GM18858 (cell line): Measurements from ENCODE around the gene SLC25A53.
"Not testable (repeated sequence)": the region's sequence is repeated elsewhere in the genome, so short reads cannot be mapped to it uniquely, and the experiment has no call there.

Experiments used
- ATAC-seq: cut with Tn5 transposase; IDR thresholded peaks from one replicate; pipeline ENCODE4 v1.9.1; 2021; ENCODE audit not compliant: unreplicated experiment

Gene SLC25A53

DNA sequence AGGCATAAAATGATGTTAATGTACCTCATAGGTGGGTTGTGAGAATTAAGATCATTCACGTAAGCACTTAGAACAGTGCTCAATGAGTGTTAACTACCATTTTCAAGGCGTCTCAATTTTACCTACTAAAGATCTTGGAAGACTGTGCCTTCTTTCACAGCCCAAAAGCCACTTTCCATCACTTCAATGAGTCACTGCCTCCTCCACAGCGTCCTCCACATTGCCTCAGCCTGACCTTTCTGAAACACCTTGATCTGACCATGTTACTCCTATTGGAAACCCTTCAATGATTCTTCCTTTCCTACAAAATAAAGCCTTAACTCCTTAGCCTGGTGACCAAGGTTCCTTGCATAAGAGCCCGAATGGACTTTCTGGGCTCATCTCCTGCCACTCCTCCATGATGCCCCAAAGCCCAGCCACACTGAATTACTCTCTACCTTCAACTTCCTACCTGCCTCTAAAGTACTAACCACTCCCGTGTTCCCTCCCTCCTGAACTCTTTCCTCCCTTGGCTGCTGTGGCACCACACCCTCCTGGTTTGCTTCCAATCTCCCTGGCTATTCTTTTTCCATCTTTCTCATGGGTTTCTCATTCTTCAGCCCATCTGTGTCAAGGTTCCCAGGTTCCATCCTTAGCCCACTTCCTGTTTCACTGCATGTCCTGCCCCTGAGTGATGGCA is 22.1 kb downstream of the SLC25A53 start:
- no peak for ATAC-seq

DNA sequence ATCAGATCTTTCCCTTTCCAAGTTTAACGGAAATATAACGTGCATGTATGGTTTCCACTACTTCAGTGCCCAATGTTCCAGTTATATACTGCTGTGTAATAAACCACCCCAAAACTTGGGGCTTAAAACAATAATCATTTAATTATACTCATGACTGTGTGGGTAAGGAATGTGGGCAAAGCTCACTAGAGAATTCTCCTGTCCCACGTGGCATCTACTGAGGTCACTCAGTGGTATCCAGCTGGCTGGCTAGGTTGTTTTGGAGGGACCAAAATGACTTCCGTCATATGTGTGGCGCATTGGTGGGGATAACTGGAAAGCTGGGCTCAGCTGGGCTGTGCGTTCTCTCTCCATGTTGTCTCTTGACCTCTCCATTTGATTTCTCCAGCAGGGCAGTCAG is 26.0 kb downstream of the SLC25A53 start:
- ATAC-seq, result no peak

DNA sequence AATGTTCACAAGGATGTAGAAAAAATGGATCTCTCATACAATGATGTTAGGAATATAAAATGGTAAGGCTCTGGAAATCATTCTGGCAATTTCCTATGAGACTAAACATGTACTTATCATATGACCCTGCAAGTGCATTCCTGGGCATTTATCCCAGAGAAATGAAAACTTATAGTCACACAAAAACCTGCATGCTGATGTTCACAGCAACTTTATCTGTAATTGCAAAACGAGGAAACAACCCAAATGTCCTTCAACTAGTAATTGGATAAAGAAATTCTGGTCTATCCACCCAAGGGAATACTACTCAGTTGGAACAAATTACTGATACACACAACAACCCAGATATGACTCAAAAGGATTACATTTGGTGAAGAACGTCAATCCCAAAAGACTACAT is 30.0 kb downstream of the SLC25A53 start:
- no peak for ATAC-seq

DNA sequence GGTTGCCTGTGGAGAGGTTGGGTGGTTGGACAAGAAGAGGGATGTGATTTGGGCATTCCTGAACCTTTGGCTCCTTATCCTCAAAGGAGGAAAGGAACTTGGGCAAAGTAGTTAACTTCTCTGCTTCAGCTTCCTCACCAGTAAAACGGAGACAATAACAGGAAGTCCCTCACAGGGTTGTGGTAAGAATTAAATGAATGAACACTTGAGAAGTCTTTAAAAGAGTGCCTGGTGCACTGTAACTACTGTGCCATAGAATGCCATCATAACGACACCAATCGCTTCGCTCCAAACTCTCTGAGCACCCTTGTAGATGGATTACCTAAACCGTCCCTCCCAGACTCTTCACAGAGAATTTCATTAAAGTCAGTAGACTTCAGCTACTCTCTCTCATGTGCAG is 34.0 kb downstream of the SLC25A53 start:
- no peak for ATAC-seq

DNA sequence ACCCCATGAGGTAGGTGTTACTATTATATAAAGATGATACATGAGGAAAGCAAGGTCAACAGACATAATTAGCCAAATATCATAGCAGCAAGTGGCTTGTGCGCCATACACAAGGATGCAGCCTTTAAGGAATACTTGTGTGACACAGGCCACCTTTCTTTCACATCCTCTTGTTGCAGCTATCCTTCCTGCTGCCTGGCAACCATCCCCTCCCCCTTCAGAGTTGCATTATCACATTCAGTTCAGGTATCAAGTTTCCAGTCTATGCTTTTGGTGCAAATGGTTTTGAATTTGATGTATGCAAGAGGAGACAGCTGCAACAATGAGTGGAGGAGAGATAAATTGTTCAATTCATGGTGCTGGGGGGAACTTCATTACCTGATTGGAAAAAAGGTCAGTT is 38.0 kb downstream of the SLC25A53 start:
- no peak for ATAC-seq

DNA sequence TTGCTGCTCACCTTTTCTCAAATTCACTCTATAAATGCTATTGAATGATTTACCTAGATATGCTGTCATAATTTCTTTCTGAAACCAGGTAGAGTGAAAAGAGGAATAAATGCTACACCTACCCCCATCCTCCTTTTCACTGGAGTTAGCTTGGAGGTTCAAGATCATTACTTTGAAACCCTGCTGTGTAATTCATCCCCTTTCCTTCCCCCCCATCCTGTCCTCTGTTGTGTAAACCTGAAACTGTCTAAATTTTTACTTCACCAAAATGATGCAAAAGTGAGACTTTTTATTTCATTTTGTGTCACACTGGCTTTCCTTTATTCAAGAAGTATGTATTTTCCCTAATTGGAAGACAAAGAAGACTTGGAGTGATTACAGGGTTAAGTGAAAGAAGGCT is 39.0 kb downstream of the SLC25A53 start:
- ATAC-seq, result no peak

DNA sequence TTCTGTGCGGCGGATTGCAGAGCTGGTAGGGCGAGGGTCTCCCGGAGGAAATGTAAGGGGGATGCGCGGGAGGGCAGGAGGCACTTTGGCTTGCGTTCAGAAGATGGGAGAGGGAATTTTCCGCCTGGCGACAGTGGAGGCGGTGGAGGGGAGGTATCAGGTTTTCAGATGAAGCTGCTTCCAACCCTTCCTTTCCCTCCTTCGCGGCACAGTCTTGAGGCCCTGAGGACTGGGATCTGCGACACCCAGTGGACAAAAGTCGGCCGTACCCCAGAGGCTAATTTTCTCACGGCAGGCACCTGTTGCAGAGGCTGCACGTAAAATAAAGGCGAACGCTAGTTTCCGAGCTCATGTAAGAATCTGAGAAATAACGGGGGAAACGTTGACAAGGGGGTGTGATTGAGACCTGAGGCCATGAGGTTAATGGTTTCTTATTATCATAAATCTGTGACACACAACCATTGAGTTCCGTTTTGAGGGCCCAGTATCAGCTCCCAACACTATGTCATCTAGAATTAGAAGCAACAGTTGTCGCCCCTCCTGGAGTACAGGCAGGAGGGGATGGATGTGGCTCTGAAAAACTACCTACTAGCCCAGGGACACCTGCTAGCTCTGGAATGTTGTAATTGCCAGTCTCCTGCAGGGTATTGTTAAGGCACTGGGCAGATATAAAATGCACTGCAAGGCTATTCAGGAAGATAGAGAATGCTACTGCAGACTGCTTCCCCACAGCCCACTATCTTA is 43.4 kb downstream of the SLC25A53 start:
- no peak for ATAC-seq

DNA sequence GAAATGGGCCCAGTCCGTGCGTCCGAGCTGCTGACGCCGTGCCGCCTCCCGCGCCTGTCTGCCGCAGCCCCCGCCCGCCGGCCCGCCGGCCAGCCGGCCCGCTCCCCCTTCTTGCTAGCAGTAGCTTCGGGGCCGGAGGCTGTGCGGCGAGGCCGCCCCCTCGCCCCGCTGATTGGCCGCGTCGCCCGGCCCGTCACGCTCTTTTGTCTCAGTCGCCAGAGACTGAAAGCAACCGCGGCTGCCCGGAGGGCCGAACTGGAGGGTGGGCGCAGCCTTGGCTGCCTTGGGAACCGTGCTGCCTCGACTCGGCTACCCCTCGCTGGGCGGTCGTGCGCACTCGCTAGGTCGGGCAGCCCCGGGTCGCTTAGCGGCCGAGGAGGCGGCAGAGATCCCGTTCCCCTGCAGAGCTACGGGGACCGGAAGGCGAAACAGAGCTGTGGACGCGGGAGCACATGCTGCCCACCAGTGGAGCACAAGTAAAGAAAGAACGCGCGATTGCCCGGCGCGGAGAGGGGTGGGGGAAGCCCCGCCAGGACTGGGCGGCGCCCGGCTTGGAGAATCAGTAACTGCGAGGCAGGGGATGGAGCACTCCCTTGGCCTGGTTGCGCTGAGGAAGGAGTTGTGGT is 44.4 kb downstream of the SLC25A53 start, which contains the start of gene ZCCHC18:
Gene ZCCHC18, plus strand, starts transcription at position 198 of the 626 bp plus-strand sequence. CDS start 1,589 bp downstream, outside the sequence.
- ATAC-seq, result peak; percentile 62

DNA sequence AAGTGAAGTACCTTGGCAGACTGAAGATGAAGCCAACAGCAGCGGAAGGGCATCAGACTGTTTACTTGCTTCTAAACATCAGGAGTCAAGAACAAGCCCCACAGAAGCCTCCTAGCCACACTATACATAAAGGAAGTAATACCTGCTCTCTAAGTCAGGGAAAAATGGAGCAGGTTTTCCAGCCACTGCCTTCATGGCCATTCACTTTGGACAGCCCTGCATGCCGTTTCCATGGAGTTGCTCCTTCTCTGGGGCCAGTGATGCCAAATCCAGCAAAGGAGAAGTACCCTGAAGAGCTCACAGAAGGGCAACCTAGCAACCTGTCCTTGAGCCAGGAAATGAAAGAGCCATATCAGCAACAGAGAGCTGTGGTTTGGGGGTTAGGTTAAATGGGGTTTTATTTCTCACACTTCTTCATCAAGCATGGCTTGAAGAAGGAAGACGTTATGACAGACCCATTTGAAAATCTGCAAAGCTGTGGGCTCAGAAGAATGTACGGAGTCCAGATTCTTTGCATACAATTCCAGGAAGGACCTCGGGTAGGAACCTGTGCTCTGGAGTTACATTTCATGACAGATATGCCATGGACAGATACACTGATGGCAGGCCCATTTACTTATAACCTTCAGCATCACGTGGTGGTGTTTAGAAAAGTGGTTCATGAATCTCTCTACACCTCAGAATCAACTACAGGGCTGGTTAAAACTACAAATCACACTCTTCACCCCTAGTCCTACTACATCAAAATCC is 46.1 kb downstream of the SLC25A53 start:
- ATAC-seq, result peak; percentile 51

DNA sequence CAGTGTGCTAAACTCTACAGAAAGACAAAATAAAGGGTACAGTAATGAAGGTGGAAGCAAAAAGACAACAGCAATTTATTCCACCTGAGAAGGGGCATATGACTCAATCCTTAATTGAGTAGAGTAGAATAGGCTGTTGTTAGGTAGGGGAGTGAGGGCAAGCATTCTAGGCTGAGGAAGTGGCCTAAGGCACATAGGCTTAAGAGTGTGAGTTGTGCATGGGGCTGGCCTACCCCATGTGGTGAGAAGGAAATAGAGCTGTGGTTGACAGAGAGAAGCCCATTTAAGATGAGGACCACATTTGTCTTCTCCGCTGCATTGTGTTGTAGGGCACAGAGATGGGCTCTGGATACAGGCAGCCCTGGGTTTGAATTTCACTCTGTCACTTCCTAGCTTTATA is 47.9 kb downstream of the SLC25A53 start:
- no peak for ATAC-seq

DNA sequence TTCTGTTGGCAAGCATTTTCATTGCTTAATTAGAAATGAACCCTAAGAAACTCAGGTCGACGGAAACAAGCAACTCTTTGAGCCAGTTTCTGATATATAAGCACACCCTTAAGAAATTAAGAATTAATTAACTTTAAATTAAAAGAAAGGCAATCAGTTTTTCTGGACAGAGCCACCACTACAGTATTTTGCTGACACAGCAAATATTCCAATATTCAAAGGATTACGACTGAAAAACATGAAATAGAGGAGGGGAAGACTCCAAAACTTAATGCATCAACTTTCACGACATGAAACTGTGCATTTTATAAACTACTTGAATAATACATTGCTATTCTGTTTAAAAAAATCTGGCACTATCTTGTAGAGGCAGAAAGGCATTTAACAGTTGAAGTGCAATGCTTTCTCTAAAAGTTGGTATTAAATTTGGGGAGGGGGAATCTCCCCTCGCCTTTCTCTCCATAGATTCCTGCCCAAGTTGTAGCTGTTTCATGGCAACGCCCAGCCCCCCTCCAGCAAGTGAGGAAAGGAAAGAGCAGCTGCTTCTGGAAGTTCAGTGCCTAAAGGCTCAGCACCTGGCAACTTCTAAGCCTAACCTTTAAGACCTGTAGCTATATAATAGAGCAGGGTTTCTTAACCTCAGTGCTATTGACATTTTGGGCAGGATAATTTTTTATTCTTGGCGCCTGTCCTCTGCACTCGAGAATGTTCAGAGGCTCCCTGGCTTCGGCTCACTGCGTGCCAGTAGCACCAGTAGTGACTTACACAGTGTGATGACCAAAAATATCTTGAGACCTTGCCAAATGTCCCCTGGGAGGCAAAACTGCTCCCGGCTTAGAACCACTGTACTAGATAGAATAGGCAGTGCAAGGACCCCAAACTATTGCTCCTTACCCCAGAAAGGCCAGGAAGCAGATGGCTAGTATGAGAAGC is 51.2 kb downstream of the SLC25A53 start:
- no peak for ATAC-seq

DNA sequence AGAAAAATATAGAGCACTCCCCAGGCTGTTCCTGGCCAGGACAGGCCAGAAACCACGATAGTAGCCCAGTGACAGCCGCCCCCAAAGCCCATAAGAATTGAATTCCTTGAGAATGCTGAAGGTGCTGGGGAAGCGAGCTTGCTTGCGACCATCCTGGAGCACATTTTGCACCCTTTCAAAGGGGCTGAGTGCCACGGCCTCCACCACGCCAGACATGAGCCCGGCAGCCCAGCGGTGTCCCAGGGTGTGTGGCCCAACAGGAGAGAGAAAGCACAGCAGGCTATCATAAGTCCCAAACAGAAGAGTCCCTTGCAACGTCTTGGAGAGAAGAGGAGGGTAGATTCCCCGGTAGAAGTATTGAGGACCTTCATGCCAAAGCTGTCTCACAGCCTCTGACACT is 52.1 kb downstream of the SLC25A53 start:
- ATAC-seq, result no peak

DNA sequence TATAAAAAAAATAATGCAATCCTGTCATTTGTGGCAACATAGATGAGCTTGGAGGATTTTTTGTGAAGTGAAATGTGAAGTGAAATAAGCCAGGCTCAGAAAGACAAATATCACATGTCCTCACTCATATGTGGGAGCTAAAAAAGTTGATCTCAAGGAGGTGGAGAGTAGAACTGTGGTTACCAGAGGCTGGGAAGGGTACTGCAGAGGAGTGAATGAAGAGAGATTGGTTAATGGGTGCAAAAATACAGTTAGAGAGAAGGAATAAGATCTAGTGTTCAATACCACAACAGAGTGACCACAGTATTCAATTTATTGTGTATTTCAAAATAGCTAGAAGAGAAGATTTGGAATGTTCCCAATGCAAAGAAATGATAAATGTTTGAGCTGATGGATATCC is 57.9 kb downstream of the SLC25A53 start:
- ATAC-seq, result no peak

DNA sequence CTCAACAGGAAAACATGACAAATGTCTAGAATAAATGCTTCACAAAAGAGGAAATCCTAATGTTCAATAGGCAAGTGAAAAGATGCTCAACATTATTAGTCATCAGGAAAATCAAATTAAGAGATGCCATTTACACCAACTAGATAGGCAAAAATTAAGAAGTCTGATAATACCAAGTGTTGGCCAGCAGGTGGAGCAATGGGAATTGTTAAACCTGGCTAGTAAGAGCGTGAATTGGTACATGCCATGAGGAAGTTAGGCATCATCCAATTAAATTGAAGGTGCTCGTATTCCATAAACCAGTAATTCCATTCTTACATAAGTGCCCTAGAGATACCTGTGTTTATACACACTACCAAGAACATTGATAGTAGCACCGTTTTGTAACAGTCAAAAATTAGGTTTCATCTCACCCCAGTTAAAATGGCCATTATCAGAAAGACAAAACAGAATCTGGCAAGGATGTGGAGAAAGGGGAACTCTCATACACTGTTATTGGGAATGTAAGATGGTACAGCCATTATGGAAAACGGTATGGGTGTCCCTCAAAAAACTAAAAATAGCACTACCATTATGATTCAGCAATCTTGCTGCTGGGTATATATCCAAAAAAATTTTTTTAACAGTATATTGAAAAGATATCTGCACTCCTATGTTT is 58.5 kb downstream of the SLC25A53 start:
- ATAC-seq, result peak; percentile 82

DNA sequence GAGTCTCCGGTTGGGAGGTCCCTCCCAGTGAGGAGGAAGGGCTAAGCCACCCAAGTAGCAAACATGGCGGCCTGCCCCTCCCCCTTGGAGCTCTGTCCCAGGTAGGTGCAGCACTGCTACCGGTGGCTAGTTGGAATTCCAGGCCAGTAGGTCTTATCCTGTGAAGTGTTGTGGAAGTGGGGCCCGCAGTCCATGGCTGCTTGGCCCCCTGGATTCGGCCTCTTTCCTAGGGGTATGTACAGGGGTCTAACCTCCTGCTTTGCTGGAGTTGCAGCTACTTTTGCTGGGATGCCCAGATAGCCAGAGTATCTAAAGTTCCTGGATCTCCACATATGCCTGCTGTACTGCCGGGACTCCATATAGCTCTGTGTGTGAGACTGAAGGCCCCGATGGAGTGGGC is 70.9 kb downstream of the SLC25A53 start:
- no peak for ATAC-seq

DNA sequence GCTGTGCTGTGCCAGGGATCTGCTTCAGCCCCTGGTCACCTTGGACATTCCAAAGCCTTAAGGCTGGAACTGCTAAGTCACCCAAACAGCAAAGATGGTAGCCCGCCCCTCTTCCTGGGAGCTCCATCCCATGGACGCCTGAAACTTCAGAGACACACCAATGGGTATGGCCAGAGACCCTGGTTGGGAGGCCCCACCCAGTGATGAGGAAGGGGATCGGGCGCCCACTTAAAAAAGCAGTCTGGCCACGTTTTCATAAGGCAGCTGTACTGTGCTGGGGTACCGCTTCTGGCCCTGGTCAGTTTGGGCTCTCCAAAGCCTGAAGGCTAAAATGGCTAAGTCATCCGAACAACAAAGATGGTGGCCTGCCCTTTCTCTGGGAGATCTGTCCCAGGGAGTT is 71.3 kb downstream of the SLC25A53 start:
- no peak for ATAC-seq

DNA sequence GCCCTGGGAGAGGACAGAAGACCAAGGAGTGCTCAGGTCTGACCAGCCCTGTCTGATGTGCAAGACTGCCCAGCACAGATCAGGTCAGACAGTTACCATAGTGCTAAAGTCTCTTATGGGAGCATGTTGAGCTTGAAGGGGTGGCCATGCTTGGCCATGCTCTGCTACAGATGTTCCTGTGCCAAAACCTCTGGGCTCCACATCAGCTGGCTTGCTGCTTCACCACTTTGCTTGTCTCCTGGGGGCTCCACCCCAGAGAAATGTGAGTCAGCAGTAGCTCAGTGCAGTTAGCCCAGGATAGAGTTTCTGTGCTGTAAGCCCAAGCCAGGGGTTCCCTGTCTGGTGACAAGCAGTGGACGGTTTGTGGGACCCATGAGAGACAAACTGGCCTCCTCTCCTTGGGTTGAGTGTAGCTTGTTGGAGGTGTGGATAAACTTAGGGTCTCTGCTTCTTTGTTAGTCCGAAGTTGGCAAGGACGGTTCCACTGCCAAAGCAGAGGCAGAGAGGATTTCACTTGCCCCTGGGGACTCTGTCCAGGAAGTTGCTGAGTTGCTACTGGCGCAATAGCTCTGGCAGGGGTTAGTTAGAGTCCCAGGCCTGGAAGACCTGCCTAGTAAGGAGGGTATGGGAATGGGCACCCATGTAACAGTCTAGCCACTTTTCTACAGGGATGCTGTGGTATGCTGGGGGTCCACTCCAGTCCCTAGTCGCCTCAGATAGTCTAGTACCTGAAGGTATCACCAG is 72.1 kb downstream of the SLC25A53 start:
- no peak for ATAC-seq

DNA sequence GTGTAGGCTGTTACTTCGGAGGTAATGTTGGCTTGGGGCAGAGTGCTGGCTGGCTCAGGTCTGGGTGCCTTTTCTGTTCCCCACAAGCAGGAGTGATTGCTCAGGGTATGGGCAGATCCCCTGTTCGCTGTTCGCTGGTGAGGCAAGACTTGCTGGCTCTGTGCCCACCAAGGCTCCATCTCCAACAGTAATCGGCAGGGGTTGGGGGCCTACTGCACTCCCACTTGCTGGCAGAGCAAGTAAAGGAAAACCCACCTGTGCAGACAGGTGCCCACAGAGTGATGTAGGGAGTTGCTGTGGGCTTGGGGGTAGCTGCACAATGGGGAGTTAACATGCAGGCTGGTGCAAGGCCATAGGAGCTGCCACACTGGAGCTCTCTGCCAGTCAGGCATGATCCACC is 72.7 kb downstream of the SLC25A53 start:
- ATAC-seq, result no peak

DNA sequence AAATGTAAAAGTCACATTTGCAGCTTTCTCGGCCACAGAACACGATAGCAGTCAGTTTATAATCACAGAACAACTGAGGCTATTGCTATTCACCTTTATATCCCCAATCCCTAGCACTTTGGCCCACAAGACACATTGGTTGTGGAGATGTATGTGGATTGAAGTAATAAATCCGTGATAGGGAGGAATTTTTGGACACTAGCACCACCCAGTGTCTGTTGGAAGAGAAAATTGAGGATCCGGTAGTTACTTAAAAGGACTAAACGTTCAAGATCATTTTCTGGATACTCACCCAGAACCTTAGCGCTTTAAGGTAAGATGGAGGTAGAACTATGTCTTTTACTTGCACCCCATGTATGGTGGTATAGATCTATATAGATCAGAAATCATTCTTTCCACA is 79.0 kb downstream of the SLC25A53 start:
- not testable (repeated sequence) for ATAC-seq
